HepG2 (cell line): ENCODE results near the gene TRIM9. TPM values are rescaled to one million over a fixed set of nuclear protein-coding genes. Genes with fewer than 3 reads are reported as not detected.

Experiments used
- ATAC-seq: fragments of 200-7000 bp; cut with Tn5 transposase; 3 replicates; pipeline ENCODE4 v1.9.1; 2020; ENCODE audit warnings: mild to moderate bottlenecking, moderate library complexity
- BruUV-seq: library from RNA; stranded (reverse); fragments of 400-500 nt; replicated peaks from 2 replicates; lab custom pipeline; 2021; lab: Mats Ljungman, UMichigan
- CTCF ChIA-PET: fragments of 300-600 bp; formaldehyde crosslinking; extraction: SDS; loops from one replicate; lab custom pipeline; 2021; ENCODE audit warnings: low total read pairs, inconsistent platforms, low intra/inter-chr PET ratio; lab: Yijun Ruan, JAX
- POLR2A ChIA-PET: fragments of 350-600 bp; sonication (Branson Sonifier 250); formaldehyde crosslinking; loops from one replicate; lab custom pipeline; 2020; ENCODE audit warnings: antibody characterized with exemption, inconsistent platforms; lab: Yijun Ruan, JAX
- DNase-seq: peaks from one replicate; pipeline ENCODE4 v3.0.0-alpha.2; 2015; ENCODE audit warnings: low spot score
- FAIRE-seq: peaks from 3 replicates; lab custom pipeline; 2011; peaks lifted over from hg19 to GRCh38; lab: Jason Lieb, UNC
- H2AFZ ChIP-seq: one replicate; pipeline ENCODE4 v1.6.1; 2011; ENCODE audit warnings: low read length, inconsistent platforms
- H3K27ac ChIP-seq: fragments of 300-600 bp; 3 replicates; pipeline ENCODE4 v1.8.0; 2011; ENCODE audit warnings: mixed run types, mild to moderate bottlenecking, mixed read lengths, low read length, inconsistent platforms; ENCODE audit not compliant: insufficient read depth; ENCODE audit errors: extremely low read length
- H3K27me3 ChIP-seq, 2 experiments: fragments of 200-600 bp in 1 of 2; 2 replicates in 1 of 2; 3 replicates in 1 of 2; pipeline versions ENCODE4 v1.6.0 to v1.8.0; 2011; ENCODE audit warnings: low read length in 2 of 2, mild to moderate bottlenecking in 2 of 2, moderate library complexity in 2 of 2, inconsistent platforms in 1 of 2; ENCODE audit not compliant: insufficient read depth in 2 of 2, control insufficient read depth in 1 of 2
- H3K36me3 ChIP-seq, 2 experiments: fragments of 200-600 bp in 1 of 2; replicated peaks in 1 of 2; 2 replicates in 1 of 2; 3 replicates in 1 of 2; pipeline versions ENCODE4 v1.5.1 to v1.8.0; 2011; ENCODE audit warnings: low read length in 2 of 2, inconsistent platforms in 1 of 2; ENCODE audit not compliant: insufficient read depth in 2 of 2, control insufficient read depth in 1 of 2
- H3K4me1 ChIP-seq: 2 replicates; pipeline ENCODE4 v1.5.1; 2012; ENCODE audit warnings: low read length, inconsistent platforms; ENCODE audit not compliant: insufficient read depth
- H3K4me2 ChIP-seq: 2 replicates; pipeline ENCODE4 v1.6.0; 2011; ENCODE audit warnings: low read depth, low read length, inconsistent platforms
- H3K4me3 ChIP-seq, 3 experiments: fragments of 200-600 bp in 1 of 3; sonication (generic), shearing (Covaris generic) in 1 of 3; replicated peaks in 1 of 3; 2 replicates each; pipeline ENCODE4 v1.5.1; 2011 to 2016; ENCODE audit warnings: low read length in 3 of 3, inconsistent platforms in 2 of 3, low read depth in 2 of 3, mild to moderate bottlenecking in 2 of 3, control low read depth in 1 of 3, mixed read lengths in 1 of 3; ENCODE audit not compliant: insufficient read depth in 1 of 3
- H3K79me2 ChIP-seq: one replicate; pipeline ENCODE4 v1.6.1; 2011; ENCODE audit warnings: low read length, inconsistent platforms; ENCODE audit not compliant: insufficient read depth
- H3K9ac ChIP-seq: 2 replicates; pipeline ENCODE4 v1.6.0; 2011; ENCODE audit warnings: mild to moderate bottlenecking, low read depth, low read length, inconsistent platforms; ENCODE audit not compliant: insufficient read depth
- H3K9me3 ChIP-seq: 2 replicates; pipeline ENCODE4 v1.5.1; 2012; ENCODE audit warnings: mild to moderate bottlenecking, low read length
- H4K20me1 ChIP-seq: 2 replicates; pipeline ENCODE4 v1.6.0; 2011; ENCODE audit warnings: inconsistent platforms, mild to moderate bottlenecking, low read length, moderate library complexity; ENCODE audit not compliant: insufficient read depth
- ISX ChIP-seq: sonication (generic); formaldehyde crosslinking; conservative IDR thresholded peaks from 2 replicates; pipeline ENCODE4 v1.5.0; 2020; ENCODE audit warnings: missing genetic modification reagents
- TEAD3 ChIP-seq: optimal IDR thresholded peaks from 2 replicates; pipeline ENCODE3; 2016; ENCODE audit warnings: borderline replicate concordance
- TOPORS ChIP-seq: sonication (generic); formaldehyde crosslinking; IDR thresholded peaks from 2 replicates; pipeline ENCODE4 v1.8.0; 2023; ENCODE audit warnings: mild to moderate bottlenecking, missing genetic modification reagents
- WGBS: methylation state at CpG from one replicate; pipeline ENCODE4 v1.1.6; 2017; ENCODE audit warnings: low lambda C conversion rate; 5-methylcytosine and 5-hydroxymethylcytosine counted together
- in situ Hi-C: cut with HindIII; loops from 2 replicates; pipeline ENCODE4 v1.10.0; 2017; ENCODE audit warnings: low pct_unique_long_range_greater_than_20kb; ENCODE audit not compliant: extremely low pct_ligation_motif_present
- intact Hi-C: fragments of 100-400 bp; cut with micrococcal nuclease; formaldehyde crosslinking; loops from one replicate; pipeline ENCODE4 v1.10.0; 2022; ENCODE audit not compliant: unreplicated experiment
- polyA plus RNA-seq, 8 experiments: library from polyadenylated mRNA; depleted of rRNA in 3 of 8; stranded (reverse) in 7 of 8; unstranded in 1 of 8; fragments of >200 nt; fragmentation: Illumina TruSeq in 4 of 8; extraction: Trizol in 4 of 8; gene quantifications; 2 replicates each; pipeline versions ENCODE4 v1.2.1 to v1.2.3, GENCODE V29; 2011 to 2016; ENCODE audit warnings: low read depth in 4 of 8, missing spikeins in 1 of 8, mixed read lengths in 1 of 8; ENCODE audit not compliant: insufficient read depth in 1 of 8
- total RNA-seq, 5 experiments: library from RNA; depleted of rRNA; stranded (reverse); fragments of >200 nt; fragmentation: Illumina TruSeq; extraction: Trizol; gene quantifications; 2 replicates each; pipeline ENCODE4 v1.2.3, GENCODE V29; 2016; ENCODE audit warnings: low read depth in 1 of 5
- TF ChIP-seq, protein P1 (sequence below), 2 experiments: fragments of 450-650 bp in 1 of 2; sonication (generic) in 1 of 2; formaldehyde crosslinking in 1 of 2; IDR thresholded peaks; 2 replicates each; pipeline versions ENCODE4 v1.6.1 to v1.8.0; 2016 to 2022; ENCODE audit warnings: antibody characterized with exemption in 1 of 2, mild to moderate bottlenecking in 1 of 2, missing genetic modification reagents in 1 of 2
- TF ChIP-seq, protein P2 (sequence below): IDR thresholded peaks from 2 replicates; pipeline ENCODE4 v1.6.1; 2016; ENCODE audit warnings: low read depth, missing genetic modification reagents, missing compliant biosample characterization
- TF ChIP-seq, protein P3 (sequence below): IDR thresholded peaks from 2 replicates; pipeline ENCODE4 v1.6.1; 2012; ENCODE audit warnings: low read depth, low read length, improper control_type of control experiment

Gene TRIM9
- total and polyA plus RNA-seq, 2 of the 13 experiments (the other 11 are each of a cell fraction or from before 2014, with no cell fraction given): 0.04 to 0.07 TPM

DNA sequence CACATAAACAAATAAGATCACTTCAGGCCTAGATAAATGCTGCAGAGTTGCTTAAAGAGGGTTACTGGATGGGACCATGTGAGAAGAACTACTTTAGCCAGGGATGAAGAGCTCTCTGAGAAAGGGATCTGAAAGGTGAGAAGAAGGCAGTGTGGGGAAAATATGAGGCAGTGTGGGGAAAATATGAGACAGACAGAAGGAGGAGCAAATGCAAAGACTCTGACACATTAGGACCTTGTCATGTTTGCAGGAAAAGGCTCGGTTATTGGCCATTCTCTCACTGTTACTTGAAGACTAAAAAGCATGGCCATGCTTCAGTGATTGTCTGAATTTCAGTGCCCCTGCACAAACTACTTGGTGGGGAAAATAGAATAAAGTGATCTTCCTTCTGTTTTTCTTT lies 22.7 kb upstream of the TRIM9 start (continued):
- TF ChIP-seq, protein P1, sequence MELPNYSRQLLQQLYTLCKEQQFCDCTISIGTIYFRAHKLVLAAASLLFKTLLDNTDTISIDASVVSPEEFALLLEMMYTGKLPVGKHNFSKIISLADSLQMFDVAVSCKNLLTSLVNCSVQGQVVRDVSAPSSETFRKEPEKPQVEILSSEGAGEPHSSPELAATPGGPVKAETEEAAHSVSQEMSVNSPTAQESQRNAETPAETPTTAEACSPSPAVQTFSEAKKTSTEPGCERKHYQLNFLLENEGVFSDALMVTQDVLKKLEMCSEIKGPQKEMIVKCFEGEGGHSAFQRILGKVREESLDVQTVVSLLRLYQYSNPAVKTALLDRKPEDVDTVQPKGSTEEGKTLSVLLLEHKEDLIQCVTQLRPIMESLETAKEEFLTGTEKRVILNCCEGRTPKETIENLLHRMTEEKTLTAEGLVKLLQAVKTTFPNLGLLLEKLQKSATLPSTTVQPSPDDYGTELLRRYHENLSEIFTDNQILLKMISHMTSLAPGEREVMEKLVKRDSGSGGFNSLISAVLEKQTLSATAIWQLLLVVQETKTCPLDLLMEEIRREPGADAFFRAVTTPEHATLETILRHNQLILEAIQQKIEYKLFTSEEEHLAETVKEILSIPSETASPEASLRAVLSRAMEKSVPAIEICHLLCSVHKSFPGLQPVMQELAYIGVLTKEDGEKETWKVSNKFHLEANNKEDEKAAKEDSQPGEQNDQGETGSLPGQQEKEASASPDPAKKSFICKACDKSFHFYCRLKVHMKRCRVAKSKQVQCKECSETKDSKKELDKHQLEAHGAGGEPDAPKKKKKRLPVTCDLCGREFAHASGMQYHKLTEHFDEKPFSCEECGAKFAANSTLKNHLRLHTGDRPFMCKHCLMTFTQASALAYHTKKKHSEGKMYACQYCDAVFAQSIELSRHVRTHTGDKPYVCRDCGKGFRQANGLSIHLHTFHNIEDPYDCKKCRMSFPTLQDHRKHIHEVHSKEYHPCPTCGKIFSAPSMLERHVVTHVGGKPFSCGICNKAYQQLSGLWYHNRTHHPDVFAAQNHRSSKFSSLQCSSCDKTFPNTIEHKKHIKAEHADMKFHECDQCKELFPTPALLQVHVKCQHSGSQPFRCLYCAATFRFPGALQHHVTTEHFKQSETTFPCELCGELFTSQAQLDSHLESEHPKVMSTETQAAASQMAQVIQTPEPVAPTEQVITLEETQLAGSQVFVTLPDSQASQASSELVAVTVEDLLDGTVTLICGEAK (IDR thresholded peaks at IDR 0.05): no peak
- TF ChIP-seq, protein P1 (CRISPR knock-in tag; IDR thresholded peaks at IDR 0.05): no peak
- TF ChIP-seq ISX (CRISPR knock-in tag): no peak

DNA sequence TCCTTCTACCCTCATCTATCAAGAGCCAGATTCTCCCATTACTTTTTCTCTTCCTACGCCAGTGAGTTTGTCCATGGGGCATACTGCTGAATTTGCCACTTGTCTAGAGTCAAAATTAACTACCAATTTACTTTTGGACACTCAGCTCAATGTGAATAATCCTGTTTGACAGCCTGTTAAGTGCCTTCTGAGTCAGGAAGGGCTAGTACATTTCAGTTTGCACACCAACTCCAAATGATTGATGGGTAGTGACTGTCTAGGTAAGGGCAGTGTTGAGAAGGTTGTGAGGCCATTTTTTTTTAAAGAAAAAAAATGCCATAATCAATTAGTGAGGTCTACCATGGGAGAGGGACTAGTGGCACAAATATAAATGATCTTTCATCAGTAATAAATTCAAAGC lies 21.8 kb upstream of the TRIM9 start:
- Histone ChIP-seq H3K36me3 (no peaks in the 10 kb centered on the region), H3K4me3 (no peak overlapping the region), H2AFZ (no peak overlapping the region), H3K9ac (no peak overlapping the region), H3K4me1 (no peaks in the 10 kb centered on the region), H3K9me3 (no peaks in the 10 kb centered on the region), H4K20me1 (no peaks in the 10 kb centered on the region), H3K27ac (no peak overlapping the region), H3K4me2 (no peak overlapping the region), H3K79me2 (no peaks in the 10 kb centered on the region), H3K27me3 (no peaks in the 10 kb centered on the region; a peak in 1 of 5 replicates)
- no peak for ATAC-seq
- intact Hi-C loops (no loop called here), in situ Hi-C loops (no loop called here)
- no peak for FAIRE-seq
- no TSS peak for BruUV-seq
- CTCF ChIA-PET: no interaction called here
- WGBS: 0% methylated on average over 1 of the region's 1 CpG
- DNase-seq: no peak
- POLR2A ChIA-PET: no interaction called here
- TF ChIP-seq TEAD3 (CRISPR knock-in tag) (no peak), TOPORS (CRISPR knock-in tag) (no peak)
- TF ChIP-seq, protein P2, sequence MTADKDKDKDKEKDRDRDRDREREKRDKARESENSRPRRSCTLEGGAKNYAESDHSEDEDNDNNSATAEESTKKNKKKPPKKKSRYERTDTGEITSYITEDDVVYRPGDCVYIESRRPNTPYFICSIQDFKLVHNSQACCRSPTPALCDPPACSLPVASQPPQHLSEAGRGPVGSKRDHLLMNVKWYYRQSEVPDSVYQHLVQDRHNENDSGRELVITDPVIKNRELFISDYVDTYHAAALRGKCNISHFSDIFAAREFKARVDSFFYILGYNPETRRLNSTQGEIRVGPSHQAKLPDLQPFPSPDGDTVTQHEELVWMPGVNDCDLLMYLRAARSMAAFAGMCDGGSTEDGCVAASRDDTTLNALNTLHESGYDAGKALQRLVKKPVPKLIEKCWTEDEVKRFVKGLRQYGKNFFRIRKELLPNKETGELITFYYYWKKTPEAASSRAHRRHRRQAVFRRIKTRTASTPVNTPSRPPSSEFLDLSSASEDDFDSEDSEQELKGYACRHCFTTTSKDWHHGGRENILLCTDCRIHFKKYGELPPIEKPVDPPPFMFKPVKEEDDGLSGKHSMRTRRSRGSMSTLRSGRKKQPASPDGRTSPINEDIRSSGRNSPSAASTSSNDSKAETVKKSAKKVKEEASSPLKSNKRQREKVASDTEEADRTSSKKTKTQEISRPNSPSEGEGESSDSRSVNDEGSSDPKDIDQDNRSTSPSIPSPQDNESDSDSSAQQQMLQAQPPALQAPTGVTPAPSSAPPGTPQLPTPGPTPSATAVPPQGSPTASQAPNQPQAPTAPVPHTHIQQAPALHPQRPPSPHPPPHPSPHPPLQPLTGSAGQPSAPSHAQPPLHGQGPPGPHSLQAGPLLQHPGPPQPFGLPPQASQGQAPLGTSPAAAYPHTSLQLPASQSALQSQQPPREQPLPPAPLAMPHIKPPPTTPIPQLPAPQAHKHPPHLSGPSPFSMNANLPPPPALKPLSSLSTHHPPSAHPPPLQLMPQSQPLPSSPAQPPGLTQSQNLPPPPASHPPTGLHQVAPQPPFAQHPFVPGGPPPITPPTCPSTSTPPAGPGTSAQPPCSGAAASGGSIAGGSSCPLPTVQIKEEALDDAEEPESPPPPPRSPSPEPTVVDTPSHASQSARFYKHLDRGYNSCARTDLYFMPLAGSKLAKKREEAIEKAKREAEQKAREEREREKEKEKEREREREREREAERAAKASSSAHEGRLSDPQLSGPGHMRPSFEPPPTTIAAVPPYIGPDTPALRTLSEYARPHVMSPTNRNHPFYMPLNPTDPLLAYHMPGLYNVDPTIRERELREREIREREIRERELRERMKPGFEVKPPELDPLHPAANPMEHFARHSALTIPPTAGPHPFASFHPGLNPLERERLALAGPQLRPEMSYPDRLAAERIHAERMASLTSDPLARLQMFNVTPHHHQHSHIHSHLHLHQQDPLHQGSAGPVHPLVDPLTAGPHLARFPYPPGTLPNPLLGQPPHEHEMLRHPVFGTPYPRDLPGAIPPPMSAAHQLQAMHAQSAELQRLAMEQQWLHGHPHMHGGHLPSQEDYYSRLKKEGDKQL: no peak
- TF ChIP-seq, protein P3, sequence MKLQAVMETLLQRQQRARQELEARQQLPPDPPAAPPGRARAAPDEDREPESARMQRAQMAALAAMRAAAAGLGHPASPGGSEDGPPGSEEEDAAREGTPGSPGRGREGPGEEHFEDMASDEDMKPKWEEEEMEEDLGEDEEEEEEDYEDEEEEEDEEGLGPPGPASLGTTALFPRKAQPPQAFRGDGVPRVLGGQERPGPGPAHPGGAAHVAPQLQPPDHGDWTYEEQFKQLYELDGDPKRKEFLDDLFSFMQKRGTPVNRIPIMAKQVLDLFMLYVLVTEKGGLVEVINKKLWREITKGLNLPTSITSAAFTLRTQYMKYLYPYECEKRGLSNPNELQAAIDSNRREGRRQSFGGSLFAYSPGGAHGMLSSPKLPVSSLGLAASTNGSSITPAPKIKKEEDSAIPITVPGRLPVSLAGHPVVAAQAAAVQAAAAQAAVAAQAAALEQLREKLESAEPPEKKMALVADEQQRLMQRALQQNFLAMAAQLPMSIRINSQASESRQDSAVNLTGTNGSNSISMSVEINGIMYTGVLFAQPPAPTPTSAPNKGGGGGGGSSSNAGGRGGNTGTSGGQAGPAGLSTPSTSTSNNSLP: no peak
